A549 (cell line): ENCODE measurements around the gene NPNT.

Experiments
- CHD2 ChIP-seq: fragments of 150-350 bp; IDR thresholded peaks from 2 replicates; pipeline ENCODE4 v1.6.1; 2014; ENCODE audit warnings: low read length; ENCODE audit not compliant: partially characterized antibody
- CTCF ChIP-seq: fragments of >200 bp; sonication (Bioruptor Twin); formaldehyde crosslinking; IDR thresholded peaks from 3 replicates; pipeline ENCODE4 v1.5.1; 2016
- ESRRA ChIP-seq: fragments of 150-350 bp; IDR thresholded peaks from 2 replicates; pipeline ENCODE4 v1.6.1; 2014; ENCODE audit warnings: mild to moderate bottlenecking, low read length, borderline replicate concordance
- FOSL2 ChIP-seq, 2 experiments: fragments of 450-650 bp in 1 of 2; fragments of >200 bp in 1 of 2; sonication (Bioruptor Twin) in 1 of 2; formaldehyde crosslinking; IDR thresholded peaks; 2 replicates each; pipeline versions ENCODE4 v1.5.0 to v1.6.1; 2016 to 2020; ENCODE audit warnings: mild to moderate bottlenecking in 1 of 2, moderate library complexity in 1 of 2
- HDAC2 ChIP-seq: fragments of 200-600 bp; sonication (generic); IDR thresholded peaks from 2 replicates; pipeline ENCODE4 v1.6.1; 2016
- KDM1A ChIP-seq: fragments of 200-600 bp; sonication (generic); IDR thresholded peaks from 2 replicates; pipeline ENCODE4 v1.6.1; 2016; ENCODE audit warnings: low read depth, mild to moderate bottlenecking
- MAFK ChIP-seq: fragments of 450-650 bp; IDR thresholded peaks from 2 replicates; pipeline ENCODE4 v1.6.1; 2014; ENCODE audit not compliant: partially characterized antibody
- REST ChIP-seq: fragments of 200-600 bp; sonication (generic); IDR thresholded peaks from 2 replicates; pipeline ENCODE4 v1.6.1; 2016; ENCODE audit warnings: antibody characterized with exemption, mild to moderate bottlenecking, moderate library complexity
- TF ChIP-seq, protein P1 (sequence below): fragments of 450-650 bp; IDR thresholded peaks from 2 replicates; pipeline ENCODE4 v1.6.1; 2014; ENCODE audit warnings: antibody characterized with exemption

GRCh38 chr4:105950701-105951100 lies 55.4 kb downstream of the NPNT start:
- TF ChIP-seq FOSL2 (IDR thresholded peaks at IDR 0.05) (no peak), FOSL2 (CRISPR knock-in tag; IDR thresholded peaks at IDR 0.05) (no peak), CHD2 (no peak), CTCF (no peak), REST (no peak), HDAC2 (no peak), MAFK (no peak), KDM1A (no peak), ESRRA (no peak)
- TF ChIP-seq, protein P1, sequence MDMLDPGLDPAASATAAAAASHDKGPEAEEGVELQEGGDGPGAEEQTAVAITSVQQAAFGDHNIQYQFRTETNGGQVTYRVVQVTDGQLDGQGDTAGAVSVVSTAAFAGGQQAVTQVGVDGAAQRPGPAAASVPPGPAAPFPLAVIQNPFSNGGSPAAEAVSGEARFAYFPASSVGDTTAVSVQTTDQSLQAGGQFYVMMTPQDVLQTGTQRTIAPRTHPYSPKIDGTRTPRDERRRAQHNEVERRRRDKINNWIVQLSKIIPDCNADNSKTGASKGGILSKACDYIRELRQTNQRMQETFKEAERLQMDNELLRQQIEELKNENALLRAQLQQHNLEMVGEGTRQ: no peak
